NCI-H748 (cell line): ENCODE data around the gene LY6G6D.
A peak's percentile ranks its signal among the peaks of the same experiment; 100 is the strongest.

ENCODE experiments used
- DNase-seq: peaks from one replicate; lab custom pipeline; 2025; ENCODE audit not compliant: unreplicated experiment; lab: John Stamatoyannopoulos, UW

Gene LY6G6D

DNA sequence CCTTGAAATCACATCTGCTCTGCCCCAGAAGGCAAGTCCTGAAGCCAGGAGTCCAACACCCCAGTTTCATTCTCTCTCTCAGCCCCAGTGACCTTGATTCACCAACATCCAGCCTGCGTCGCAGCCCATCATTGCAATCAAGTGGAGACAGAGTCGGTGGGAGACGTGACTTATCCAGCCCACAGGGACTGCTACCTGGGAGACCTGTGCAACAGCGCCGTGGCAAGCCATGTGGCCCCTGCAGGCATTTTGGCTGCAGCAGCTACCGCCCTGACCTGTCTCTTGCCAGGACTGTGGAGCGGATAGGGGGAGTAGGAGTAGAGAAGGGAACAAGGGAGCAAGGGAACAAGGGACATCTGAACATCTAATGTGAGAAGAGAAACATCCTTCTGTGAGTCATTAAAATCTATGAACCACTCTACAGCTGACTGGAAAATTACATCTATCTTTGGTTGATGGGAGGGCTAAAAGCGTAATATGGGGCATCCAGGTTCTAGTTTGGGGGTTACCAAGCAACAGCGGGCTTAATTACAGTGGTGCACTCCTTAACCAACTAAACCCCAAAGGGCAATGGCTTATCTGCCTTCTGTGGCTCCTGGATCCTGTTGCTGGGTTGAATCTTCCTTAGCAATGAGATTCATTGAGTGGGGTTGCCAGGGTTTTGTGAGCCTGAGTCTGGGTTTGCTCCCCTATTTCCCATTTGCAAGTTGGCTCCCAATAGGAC is 2.5 kb downstream of the LY6G6D start:
- peak; percentile 54 for DNase-seq

DNA sequence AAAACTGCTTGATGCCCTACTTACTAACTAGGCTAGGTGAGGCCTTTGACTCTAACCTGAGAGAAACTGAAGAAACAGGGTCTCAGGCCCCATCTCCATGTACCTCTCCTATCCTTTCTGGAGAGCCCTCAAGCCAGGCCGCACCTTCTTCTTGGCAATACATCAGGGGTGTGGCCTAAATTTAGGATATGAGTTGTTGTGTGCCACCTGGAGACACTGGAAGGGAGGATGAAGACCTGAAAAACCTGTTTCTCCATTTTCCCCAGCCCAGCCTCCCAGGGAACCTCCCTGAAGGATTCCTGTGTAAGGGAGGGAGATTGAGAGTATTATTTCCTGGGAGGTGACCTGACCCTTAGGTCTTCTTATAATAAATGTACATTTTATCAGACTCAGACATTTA is 3.1 kb downstream of the LY6G6D start:
- DNase-seq = peak; percentile 96

DNA sequence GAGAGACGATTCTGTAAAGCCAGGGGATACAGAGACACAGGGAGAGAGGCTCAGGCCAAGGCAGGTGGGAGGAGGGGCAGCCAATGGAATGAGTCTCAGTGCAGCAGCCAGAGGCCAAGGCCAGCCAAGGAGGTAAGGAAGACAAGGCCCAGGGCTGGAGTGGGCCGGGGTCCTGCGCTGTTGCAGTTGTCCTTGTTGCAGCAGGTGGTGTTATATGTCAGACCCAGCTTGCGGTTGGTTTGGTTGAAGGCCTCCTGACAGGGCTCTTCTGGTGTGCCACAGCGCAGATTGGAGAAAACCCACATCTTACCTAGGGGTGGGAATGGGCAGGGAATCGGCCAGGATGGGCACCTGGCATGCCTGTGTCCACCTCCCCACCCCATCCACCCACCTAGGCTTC is 3.9 kb downstream of the LY6G6D start:
- DNase-seq = no peak

DNA sequence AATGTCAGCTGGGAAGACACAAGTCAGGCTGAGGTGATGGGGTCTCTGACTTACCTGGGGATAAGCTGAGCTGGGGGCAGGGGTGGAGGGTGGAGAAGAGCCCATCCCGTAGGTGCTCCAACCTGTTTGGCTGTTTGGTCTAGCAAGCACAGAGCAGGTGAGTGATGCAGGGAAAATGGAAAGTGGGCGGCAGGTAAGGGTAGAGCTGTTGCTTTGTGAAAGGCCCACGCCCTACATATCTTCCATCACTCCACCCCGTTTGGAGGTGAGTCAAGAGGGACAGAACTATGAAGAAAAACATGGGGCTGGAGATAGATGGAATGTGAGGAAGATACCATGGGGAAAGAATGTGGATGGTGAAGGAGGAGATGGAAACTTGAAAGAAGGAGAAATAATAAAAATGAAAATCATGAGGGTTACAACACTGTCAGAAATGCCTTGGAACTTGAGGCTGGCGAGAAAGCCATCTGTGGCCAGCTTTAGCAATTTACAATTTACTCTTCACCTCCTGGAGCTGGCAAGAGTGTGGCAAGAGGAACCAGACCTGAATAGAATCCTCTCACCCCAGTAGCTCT is 5.1 kb downstream of the LY6G6D start:
- DNase-seq = no peak

DNA sequence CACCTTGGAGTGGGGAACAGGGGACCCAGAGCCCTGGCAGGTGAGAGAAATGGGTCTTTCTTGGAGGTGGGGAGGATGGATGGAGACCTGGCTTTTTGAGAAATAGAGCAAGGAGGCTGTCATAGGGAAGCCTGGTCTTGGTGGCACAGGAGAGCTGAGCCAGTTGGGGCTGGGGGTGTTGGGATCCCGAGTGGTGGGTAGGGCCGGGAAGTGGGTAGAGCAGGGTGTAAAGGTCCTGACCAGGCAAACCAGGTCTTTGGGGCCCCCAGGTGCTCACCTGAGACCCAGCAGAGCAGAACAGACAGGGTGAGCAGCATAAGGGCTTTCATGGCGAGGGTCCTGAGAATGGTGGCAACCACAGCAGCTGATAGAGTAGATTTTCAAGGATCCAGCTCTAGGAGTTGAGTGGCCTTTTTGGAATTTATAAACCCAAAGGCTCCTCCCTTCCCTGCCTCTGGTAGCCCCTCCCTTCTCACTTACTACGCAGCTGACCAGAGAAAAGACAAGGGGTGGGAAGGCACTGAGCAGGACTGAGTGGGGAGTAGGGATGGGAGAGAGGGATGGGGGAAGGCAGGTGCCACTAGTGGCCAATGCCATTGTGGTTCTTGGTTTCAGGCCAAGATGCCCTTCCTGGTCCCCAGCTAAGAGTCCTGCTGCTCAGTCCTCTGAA is 6.3 kb downstream of the LY6G6D start, which contains the start of gene LY6G6C:
LY6G6C (minus strand) TSS at position 396 of the 670 bp plus-strand sequence; CDS start at position 329, 67 bp downstream.
- no peak for DNase-seq

DNA sequence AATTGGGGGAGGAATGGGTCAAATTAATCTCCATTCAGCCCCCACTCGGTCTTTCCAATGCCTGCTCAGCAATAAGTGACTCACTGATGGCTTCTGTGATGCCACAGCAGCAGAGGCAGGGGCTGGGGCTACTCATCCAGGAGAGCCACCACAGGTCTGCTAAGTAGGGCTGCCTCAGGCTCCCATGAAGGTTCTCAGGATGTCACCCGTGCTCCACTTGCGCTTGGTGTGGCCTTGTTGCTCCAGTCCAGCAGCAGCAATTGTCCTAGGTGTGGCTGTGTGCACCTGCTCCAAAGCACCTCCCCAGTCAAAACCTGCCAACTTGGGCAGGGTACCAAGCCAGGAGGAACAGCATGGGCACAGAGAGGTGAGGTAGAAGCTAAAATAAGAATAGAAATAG is 7.0 kb downstream of the LY6G6D start:
- no peak for DNase-seq

DNA sequence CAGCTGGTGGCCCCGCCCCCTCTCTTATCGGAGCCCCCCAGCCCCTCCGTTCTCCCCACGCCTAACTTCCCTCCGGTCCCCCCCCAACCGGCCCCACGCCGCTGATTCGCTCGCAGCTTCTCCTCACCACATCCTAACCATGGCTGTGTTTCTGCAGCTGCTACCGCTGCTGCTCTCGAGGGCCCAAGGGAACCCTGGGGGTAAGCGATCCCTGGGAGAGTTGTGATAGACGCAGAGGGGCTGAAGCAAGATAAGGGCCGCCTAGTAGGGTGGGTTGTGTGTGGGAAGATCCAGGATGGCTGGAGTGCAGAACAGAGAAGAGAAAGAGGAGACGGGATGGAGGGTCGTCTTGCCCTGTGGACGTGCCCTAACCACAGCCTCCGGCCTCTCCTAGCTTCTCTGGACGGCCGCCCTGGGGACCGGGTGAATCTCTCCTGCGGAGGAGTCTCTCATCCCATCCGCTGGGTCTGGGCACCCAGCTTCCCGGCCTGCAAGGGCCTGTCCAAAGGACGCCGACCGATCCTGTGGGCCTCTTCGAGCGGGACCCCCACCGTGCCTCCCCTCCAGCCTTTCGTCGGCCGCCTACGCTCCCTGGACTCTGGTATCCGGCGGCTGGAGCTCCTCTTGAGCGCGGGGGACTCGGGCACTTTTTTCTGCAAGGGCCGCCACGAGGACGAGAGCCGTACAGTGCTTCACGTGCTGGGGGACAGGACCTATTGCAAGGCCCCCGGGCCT is 8.3 kb downstream of the LY6G6D start, which contains the start of gene MPIG6B:
MPIG6B (plus strand) TSS at position 129 of the 735 bp plus-strand sequence; CDS start at position 140, 11 bp downstream.
- no peak for DNase-seq

DNA sequence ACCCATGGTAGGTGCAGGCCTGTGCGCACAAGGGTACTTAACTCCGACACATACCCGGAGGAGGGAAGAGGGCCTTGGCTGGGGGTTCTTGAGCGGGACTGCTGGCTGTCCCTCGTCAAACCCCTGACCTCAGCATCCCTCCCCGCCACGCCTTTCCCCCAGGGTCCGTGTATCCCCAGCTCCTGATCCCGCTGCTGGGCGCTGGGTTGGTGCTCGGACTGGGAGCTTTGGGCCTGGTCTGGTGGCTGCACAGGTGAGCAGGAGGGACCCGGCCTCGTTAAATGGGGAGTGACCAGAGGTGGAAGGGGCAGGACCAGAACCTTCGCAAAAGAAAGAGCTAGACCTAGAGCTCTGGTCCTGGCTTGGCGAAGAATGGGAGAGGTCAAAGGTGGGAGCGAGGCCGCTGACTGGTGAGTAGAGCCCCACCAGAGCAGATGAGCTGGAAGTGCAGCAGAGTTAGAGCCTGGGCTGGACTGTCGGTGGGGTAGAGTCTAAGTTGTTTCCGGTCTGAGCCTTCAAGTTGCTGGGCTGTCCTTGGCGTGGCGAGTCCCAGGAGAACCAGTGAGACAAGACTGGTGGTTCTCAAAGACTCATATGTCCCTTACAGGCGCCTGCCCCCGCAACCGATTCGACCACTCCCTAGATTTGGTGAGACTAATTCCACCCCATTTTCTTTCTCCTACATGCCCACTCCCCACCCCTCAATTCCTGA is 9.0 kb downstream of the LY6G6D start:
- DNase-seq = no peak

DNA sequence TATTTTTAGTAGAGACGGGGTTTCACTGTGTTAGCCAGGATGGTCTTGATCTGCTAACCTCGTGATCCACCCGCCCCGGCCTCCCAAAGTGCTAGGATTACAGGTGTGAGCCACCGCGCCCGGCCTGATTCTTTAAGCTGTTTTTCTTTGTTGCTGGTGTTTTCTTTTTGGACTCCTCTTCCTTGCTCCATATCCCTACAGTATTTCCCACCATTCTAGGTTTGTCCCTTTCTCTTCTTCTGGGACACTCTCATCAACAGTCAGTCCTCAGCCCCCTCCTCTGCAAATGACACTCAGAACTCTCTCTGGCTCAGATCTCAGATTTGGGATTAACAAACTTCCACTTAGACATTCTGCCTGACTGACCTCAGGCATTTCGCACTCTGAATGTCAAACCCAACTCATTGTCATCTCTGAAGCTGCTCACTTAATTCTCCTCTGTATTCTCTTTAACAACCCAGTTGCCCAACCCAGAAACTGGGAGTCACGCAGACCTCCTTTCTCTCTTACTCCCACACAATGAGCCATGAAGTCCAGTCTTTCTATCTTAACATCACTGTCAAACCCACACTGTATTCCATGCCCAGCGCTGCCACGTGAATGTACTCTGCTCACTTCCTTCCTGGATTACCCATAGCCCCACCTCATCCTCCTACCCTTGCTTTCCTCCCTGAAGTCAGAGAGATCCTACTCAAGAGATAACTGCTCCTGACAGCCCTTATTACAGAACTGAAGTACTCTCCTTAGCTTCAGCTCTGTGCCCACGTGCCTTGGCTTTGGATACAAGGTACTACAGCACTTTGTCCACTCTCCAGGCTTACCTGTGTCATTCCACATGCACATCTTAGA is 10.6 kb downstream of the LY6G6D start:
- DNase-seq = no peak

DNA sequence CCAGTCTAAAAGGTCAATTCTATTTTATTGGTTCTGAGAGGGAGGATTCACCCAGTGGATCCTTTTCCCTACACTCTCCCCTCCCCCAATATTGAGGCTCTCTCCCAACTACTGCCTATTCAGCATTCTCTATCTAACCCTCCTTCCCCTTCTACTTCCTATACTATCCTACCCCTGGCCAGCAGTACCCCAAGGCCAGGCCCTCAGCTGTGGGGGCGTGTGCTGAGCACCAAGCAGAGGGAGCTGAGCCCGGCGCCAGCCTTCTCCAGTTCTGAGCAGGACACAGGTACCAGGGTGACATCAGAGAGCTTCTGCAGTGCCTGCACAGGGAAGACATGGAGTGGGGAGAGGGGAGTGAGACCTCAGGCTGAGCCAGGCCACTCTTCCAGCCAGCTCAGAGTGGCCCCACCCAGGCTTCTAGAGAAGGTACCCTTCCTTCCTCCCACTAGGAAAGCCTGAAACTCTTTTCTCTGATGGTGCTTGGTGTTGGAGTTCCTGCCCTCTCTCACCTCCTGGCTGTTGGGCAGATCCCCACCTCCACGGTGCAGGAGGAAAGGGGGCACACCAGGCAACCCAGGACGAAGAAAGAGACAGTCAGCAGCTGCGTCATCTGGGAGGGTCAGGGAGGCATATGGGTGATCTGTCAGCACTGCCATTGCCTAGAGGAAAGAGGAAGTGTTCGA is 12.0 kb downstream of the LY6G6D start:
- no peak for DNase-seq

DNA sequence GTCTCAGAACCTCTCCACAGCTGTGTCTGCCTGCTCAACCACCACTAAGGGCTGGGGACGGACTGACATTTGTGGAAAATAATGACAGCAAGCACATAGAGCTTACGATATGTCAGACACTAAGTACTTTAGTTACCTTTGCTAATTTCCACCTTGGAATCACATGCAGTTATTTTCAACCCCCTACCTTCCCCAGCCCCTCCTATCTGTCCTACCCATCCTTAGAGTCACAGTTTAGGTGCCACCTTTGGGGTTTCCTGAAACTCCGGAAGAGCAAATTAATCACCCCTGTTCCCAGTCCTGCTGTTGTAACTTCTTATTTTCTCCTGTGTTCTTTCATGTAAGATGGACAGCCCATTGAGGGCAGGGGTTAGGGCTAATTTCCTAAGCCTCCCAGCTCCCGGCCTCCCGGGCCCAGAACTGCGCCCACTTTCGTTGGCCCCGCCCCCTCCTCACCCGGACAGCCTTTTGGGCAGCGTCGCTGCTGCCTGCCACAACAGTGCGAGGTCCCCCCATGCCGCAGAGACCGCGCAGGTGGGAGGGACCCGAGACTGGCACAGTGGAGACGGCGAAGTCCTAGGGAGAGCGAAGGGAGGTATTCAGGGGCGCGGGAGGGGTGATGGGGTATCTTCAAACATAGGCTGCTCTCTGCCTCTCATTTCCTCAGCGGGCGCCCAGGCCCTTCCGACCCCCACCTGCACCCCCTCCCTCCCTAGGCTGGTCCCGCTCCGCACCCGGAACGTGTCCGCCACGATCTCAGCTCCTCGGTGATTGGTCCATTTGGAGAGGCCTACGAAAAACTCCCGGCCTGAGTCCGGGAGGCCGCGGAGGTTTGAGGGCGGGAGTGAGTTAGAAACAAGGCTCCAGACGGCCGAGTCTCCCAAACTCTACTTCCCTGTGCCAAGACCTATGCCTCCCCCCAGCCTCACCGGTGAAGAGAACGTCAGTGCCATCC is 12.8 kb downstream of the LY6G6D start:
- DNase-seq = no peak

DNA sequence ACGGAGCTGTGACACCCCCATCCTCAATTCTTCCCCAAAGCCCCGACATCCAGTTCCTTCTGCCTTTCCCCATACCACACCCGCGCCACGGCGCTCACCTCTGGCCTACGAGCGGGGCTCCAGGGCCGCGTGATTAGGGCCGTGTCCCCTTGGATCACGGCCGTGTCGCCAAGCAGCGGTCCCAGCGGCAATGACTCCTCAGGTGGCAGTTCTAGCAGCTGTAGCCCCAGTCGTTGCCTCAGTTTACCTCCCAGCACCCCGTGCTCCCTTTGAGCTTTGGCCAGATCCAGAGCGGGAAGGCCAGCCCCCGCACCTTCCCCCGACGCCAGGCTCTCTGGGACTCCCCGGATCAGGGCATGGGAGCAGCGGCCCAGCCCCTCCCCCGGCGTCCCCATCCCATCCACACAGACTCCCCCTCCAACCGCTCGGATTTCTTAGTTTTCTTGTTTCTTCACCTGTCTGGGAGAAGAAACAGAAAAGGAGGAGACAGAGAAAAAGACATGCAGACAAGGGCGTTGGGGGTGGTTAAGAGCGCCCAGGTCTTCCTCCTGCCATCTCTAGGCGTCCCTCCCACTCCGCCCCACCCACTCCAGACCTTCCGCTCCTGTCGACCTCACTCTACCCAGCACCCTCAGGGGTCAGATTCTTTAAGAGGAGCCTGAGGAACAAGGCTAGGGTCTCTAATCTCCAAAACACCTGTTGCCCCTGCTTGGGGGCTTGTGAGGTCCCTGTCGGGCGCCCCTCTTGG is 13.8 kb downstream of the LY6G6D start, which contains the start of gene DDAH2:
DDAH2 (minus strand) TSS at position 533 of the 748 bp plus-strand sequence; CDS start at position 395, 138 bp downstream.
- DNase-seq = no peak

DNA sequence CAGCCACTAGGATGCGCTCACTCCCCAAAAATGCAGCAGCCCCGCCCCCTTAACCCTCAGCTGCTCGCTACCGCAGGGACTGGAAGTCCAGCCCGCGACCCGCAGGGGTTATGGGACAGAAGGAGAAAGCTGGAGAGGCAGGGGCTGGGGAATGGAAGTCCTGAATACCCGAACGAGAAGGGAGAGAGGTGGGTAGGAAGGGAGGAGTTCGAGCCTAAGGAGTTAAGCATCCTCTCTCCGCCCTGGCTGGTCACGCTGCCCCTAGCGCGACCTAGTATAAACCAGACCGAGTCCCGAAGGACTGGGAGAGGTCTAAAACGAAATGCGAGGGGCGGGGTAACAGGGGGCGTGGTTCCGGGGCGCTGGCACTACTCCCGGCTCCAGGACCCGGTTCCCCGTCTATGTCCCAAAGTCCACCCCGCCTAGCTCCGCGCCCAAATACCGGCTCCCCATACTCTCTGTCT is 14.4 kb downstream of the LY6G6D start:
- peak; percentile 92 for DNase-seq

DNA sequence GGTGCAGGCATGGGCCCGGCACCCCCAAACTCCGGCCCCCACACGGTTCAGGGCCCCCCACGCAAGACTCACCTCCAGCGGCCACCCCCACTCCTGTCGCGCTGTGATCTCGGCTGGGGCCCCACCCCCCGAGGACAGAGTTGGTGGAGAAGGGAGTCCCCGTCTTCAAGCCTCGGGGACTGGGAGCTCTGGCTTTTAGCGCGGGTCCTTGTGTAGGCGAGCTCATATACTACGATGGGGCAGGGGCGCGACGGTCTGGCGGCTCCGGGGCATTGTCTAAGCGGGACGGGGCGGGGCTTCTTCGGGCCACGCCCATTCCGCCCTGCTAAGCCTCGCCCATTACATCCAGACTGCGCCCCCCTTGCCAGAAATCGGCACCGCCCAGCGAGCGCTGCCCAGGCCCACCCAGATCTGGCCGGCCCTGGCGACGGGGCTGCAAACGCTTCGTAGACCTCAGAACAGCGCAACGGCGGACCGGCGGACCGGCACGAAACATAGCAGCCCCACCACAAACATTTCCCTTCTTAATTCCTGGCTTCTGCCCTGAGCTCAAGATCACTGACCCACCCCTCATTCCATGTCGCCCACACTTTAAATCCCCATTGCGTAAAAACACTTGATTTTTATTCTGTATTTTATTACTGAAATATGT is 15.0 kb downstream of the LY6G6D start:
- DNase-seq = peak; percentile 90

DNA sequence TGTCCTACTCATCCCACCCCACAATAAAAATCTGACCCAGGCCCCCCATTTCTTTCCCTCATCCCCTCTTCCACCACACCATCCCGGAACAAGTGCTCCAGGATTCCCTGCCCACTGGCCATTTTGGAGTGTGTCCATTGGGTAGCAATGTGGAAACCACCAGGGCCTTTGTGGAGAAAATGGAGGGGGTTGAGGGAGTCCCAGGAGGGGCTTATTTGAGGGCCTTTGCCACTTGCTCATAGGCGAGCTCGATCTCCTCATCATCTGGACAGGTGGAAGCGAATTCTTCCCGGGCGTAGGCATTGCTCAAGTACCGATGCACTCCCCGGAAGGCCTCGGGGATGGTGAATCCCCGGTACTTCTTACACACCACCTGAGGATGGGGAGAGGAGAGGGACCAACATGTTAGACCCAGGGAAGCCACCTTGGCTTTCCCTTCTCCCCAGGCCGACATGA is 15.5 kb downstream of the LY6G6D start:
- no peak for DNase-seq

DNA sequence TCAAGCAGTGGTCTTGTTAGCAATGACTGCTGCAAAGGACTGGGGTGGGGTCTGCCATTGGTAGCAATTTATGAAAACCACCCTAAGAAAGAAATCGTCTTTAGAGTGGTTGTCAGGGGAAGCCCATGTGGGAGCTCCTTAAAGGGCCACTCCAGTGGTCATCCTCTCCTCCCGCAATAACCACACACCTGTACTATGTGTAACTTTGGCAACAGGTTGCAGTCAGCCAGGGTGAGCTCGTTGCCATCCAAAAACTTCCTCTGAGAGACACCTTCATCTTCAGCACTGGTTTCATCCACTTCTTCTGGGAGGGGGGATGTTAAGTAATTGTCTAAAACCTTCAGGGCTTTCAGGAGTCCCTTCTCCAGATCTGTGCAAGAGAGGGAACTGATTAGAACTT is 16.9 kb downstream of the LY6G6D start:
- DNase-seq = no peak

DNA sequence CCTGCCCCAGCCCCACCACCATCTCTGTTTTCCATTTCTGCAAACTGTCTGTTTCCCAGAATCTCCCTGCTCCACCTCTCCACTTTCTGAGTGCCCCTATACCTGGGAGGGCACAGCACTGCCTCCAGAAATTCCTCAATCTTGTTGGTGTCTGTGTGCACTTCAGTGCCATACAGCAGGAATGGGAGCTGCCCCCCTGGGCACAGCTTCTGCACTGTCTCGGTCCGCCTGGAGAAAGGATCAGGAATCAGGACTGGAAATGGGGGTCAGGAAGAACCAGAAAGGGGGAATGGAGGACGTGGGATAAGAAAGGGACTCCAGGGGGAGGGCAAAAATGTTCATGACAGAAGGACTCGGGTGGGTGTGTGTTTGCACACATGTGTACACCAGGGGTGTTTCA is 18.6 kb downstream of the LY6G6D start:
- no peak for DNase-seq
